ENCODE results near the gene FAM174A. TPM values are rescaled to one million over a fixed set of nuclear protein-coding genes. Genes with fewer than 3 reads are reported as not detected.

FAM174A gene
- polyA plus RNA-seq, 1 of the 3 experiments (the other 2 are of a cell fraction) = 22.4 TPM

- no peaks in the 10 kb centered on the region; the same call in 1 of the 2 replicates for H3K9me2 ChIP-seq
- H3K36me3 ChIP-seq (replicated peaks in 1 of 2; ENCODE audit: control insufficient read depth in 1 of 2, insufficient read depth in 2 of 2, low read length in 1 of 2) = no peaks in the 10 kb centered on the region
- H3K9ac ChIP-seq = no peak overlapping the region
- no peak overlapping the region for H3K27ac ChIP-seq (ENCODE audit: low read depth in 2 of 2, low read length in 1 of 2)
- H3K9me3 ChIP-seq = no peaks in the 10 kb centered on the region
- H3K79me2 ChIP-seq (ENCODE audit: insufficient read depth) = no peaks in the 10 kb centered on the region
- no peak overlapping the region for H2AFZ ChIP-seq (ENCODE audit: low read depth)
- no peaks in the 10 kb centered on the region for H3K4me1 ChIP-seq (ENCODE audit: control insufficient read depth in 1 of 2, insufficient read depth in 2 of 2, low read depth in 1 of 2, low read length in 1 of 2)
- H3F3A ChIP-seq (replicated peaks; ENCODE audit: insufficient read depth) = no peaks in the 10 kb centered on the region
- H4K20me1 ChIP-seq (ENCODE audit: insufficient read depth) = no peaks in the 10 kb centered on the region
- H3K27me3 ChIP-seq (ENCODE audit: insufficient read depth) = no peaks in the 10 kb centered on the region
- CTCF ChIA-PET = no interaction called here
- H3K4me2 ChIP-seq = no peak overlapping the region
- no peak for DNase-seq
- TF ChIP-seq POLR2AphosphoS5 (IDR thresholded peaks at IDR 0.05; ENCODE audit: low read depth, low read length) (no peak), NRF1 (IDR thresholded peaks at IDR 0.05; ENCODE audit: low read depth, low read length) (no peak), USF2 (IDR thresholded peaks at IDR 0.05; ENCODE audit: borderline replicate concordance, low read depth, low read length) (no peak), FOXM1 (IDR thresholded peaks at IDR 0.05; ENCODE audit: low read depth) (no peak), ZBTB33 (IDR thresholded peaks at IDR 0.05; ENCODE audit: borderline replicate concordance, low read depth) (no peak), SIN3A (IDR thresholded peaks at IDR 0.05; ENCODE audit: borderline replicate concordance, low read depth, low read length) (no peak), EZH2phosphoT487 (IDR thresholded peaks at IDR 0.05; ENCODE audit: borderline replicate concordance, low read depth) (no peak), JUND (IDR thresholded peaks at IDR 0.05) (no peak), RAD21 (IDR thresholded peaks at IDR 0.05; ENCODE audit: low read length) (no peak)
- POLR2A ChIA-PET = no interaction called here
- WGBS (ENCODE audit: low lambda C conversion rate) = 11% methylated on average over 3 of the region's 3 CpGs
- H3K4me3 ChIP-seq (ENCODE audit: low read depth in 2 of 2, low read length in 1 of 2) = no peak overlapping the region
Measured at GRCh38 chr5:100616981-100617380, 81.8 kb downstream of the FAM174A start.

- Histone ChIP-seq H2AFZ (ENCODE audit: low read depth) (no peak overlapping the region), H3K9me3 (no peaks in the 10 kb centered on the region), H3K27ac (ENCODE audit: low read depth in 2 of 2, low read length in 1 of 2) (no peak overlapping the region), H3K36me3 (replicated peaks in 1 of 2; ENCODE audit: control insufficient read depth in 1 of 2, insufficient read depth in 2 of 2, low read length in 1 of 2) (no peaks in the 10 kb centered on the region), H3K9me2 (no peaks in the 10 kb centered on the region), H3K27me3 (ENCODE audit: insufficient read depth) (no peaks in the 10 kb centered on the region), H3K4me2 (no peak overlapping the region), H3K4me1 (ENCODE audit: control insufficient read depth in 1 of 2, insufficient read depth in 2 of 2, low read depth in 1 of 2, low read length in 1 of 2) (no peaks in the 10 kb centered on the region; a peak in 1 of 4 replicates), H3K4me3 (ENCODE audit: low read depth in 2 of 2, low read length in 1 of 2) (no peak overlapping the region; a peak in 1 of 4 replicates), H3F3A (replicated peaks; ENCODE audit: insufficient read depth) (no peaks in the 10 kb centered on the region), H3K79me2 (ENCODE audit: insufficient read depth) (no peaks in the 10 kb centered on the region), H3K9ac (no peak overlapping the region), H4K20me1 (ENCODE audit: insufficient read depth) (no peaks in the 10 kb centered on the region)
- POLR2A ChIA-PET = no interaction called here
- CTCF ChIA-PET = interaction anchor here (0.7 to 1.3 kb wide), 4 partner anchors 34 to 1055 kb away, joined by 3 to 4 read pairs (median 4); no protein-coding TSS in a partner anchor
- no peak for DNase-seq
- WGBS (ENCODE audit: low lambda C conversion rate) = under 1% methylated on average over 2 of the region's 2 CpGs
- TF ChIP-seq RAD21 (IDR thresholded peaks at IDR 0.05; ENCODE audit: low read length) (peak; percentile 57), NRF1 (IDR thresholded peaks at IDR 0.05; ENCODE audit: low read depth, low read length) (no peak), PBX3 (IDR thresholded peaks at IDR 0.05) (no peak), FOXJ3 (CRISPR knock-in tag; IDR thresholded peaks at IDR 0.05) (no peak), SMC3 (IDR thresholded peaks at IDR 0.05; ENCODE audit: low read depth, low read length) (peak; percentile 40), USF2 (IDR thresholded peaks at IDR 0.05; ENCODE audit: borderline replicate concordance, low read depth, low read length) (no peak), RXRA (IDR thresholded peaks at IDR 0.05; ENCODE audit: borderline replicate concordance, low read depth) (no peak), ZBTB33 (IDR thresholded peaks at IDR 0.05; ENCODE audit: borderline replicate concordance, low read depth) (no peak), CTCF (IDR thresholded peaks at IDR 0.05) (peak; percentile 69), FOXM1 (IDR thresholded peaks at IDR 0.05; ENCODE audit: low read depth) (no peak), POLR2AphosphoS5 (IDR thresholded peaks at IDR 0.05; ENCODE audit: low read depth, low read length) (no peak), EZH2phosphoT487 (IDR thresholded peaks at IDR 0.05; ENCODE audit: borderline replicate concordance, low read depth) (no peak), GATA2 (CRISPR knock-in tag; IDR thresholded peaks at IDR 0.05) (no peak), FOSL2 (IDR thresholded peaks at IDR 0.05; ENCODE audit: borderline replicate concordance, low read depth) (no peak), GABPA (IDR thresholded peaks at IDR 0.05; ENCODE audit: low read depth) (no peak), JUND (IDR thresholded peaks at IDR 0.05) (no peak)
Measured at GRCh38 chr5:100623719-100624118, 88.5 kb downstream of the FAM174A start.

Measured in SK-N-SH (cell line).